Cardiac fibroblast (primary cell): ENCODE measurements around the gene ATF6.

Experiments used
- DNase-seq, 2 donors: peaks; one replicate each; pipeline versions ENCODE4 v3.0.0 to v3.0.0-alpha.2; 2010; ENCODE audit warnings: low read depth in 2 of 2
- H3K4me3 ChIP-seq, 2 donors: replicated peaks in 1 of 2; 1 replicate in 1 of 2; 2 replicates in 1 of 2; pipeline ENCODE4 v1.5.1; 2011; ENCODE audit warnings: low read depth in 2 of 2, low read length in 2 of 2, mild to moderate bottlenecking in 2 of 2, moderate library complexity in 1 of 2
- CTCF ChIP-seq: IDR thresholded peaks from one replicate; pipeline ENCODE4 v1.5.1; 2011; ENCODE audit warnings: low read depth, mild to moderate bottlenecking, low read length, inconsistent platforms

Gene ATF6

GRCh38 chr1:161766102-161766981 is at the start of gene ATF6:
Gene ATF6 (plus strand): TSS chr1:161766320. CDS start chr1:161766361, 41 bp downstream.
- DNase-seq: peak; percentile 96 to 97
- H3K4me3 ChIP-seq: peak within 1 kb of the TSS; percentile 91 to 99
- TF ChIP-seq CTCF: no peak

DNA sequence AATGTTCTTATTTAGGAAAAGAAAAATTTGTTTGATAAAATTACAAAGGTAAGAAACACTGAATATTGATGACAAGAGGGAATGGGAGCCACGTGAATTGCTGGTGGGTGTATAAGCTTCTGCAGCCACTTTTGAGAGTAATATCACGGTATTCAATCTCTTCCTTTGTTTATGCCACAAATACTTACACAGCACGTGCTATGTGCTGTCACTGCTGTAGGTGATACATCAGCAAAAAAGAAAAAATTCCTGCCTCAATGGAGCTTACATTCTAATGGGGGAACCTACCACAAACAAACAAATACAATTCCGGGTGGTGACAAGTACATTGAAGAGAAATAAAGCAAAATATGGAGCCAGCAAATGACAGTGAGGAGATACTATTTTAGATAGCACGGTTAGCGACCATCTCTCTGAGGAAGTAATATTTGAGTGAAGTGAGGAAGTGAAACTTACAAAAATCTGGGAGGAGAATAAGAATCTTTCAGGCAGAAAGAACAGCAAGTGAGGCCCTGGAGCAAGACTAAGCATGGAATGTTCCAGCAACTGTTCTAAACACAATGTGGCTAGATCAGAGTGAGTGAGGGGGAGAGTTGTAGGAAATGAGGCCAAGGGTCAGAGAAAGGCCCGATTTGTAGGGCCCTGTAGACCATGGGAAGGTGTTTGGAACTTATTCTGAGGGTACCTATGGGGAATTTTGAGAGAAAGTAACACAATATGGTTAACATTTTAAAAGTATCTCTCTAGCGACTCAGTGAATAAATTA is 47.4 kb upstream of the ATF6 start:
- no peak for TF ChIP-seq CTCF
- DNase-seq: no peak
- no peak overlapping the region for H3K4me3 ChIP-seq

DNA sequence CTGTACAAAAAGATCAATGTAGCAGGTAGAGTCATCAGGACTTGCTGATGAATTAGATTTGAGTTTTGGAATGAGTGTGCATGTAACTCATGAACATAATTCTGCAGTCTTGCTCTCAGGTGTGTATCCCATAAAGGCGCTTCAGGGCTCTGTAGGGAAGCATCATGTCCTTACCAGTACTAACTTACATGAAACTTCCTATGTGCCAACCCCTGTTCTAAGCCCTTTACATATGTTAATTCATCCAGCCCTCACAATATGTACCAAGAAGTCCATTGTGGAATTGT is 46.9 kb upstream of the ATF6 start:
- TF ChIP-seq CTCF: no peak
- no peak overlapping the region for H3K4me3 ChIP-seq
- DNase-seq: no peak

DNA sequence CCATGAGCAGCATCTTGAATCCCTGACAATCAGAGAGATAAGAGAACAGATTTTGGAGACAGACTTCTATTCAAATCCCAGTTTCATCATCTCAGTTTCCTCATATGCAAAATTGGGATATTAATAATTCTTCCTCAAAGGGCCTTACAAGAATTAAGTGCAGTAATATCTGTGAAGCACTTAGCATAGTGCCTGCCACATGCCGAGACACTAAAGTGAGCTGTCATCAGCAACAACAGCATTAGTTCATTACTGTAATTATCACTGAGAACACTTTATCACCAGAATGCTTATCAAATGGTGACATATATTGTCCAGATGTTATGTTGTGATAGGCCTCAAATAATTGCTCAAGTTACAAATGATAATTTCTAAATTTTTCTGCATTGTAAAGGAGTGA is 45.7 kb upstream of the ATF6 start:
- no peak overlapping the region for H3K4me3 ChIP-seq
- TF ChIP-seq CTCF: no peak
- DNase-seq: no peak

DNA sequence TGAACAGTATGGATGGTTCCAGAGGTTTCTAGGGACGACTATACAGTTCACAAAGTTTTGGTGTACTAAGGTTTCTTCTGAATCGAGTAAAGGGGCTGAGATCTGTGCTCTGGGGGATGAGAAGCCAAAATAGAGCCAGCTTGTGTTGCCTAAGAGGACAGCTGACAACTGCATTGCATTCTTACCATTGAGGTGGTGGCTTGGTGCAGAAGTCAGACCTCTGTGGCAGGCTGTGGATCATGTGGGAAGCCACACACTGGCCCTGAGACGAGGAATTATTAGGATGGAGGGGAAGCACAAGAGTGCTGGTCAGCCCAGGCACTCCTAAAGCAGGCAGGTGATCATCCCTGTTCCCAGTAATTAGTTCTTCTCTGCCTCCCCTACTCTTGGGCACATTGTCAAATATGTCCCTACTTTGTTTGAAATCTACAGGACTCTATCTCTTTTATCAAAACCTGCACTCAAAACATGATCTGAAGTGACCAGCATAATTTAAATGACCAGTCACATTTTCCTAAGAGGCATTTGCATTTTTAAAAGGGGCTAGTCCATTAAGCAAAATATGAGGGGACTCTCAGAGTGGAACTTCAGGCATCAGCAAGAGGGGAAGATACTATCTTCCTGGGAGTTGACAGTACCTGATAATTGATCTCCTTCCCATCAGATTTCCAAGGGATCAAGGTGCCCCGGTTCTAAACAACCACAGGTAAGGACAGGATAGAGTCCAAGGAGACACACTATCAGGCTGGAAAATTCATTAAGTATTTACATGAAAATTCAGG is 45.0 kb upstream of the ATF6 start, which contains the start of gene FCRLB:
Gene FCRLB (plus strand): TSS at position 589 of the 782 bp plus-strand sequence. CDS start 1,129 bp downstream, outside the sequence.
- H3K4me3 ChIP-seq: no peak within 1 kb of the TSS
- no peak for DNase-seq
- no peak for TF ChIP-seq CTCF

- no peak for TF ChIP-seq CTCF
- no peak overlapping the region for H3K4me3 ChIP-seq
- DNase-seq: peak; percentile 79 to 88
These were observed 44.3 kb upstream of the ATF6 start for GRCh38 chr1:161721738-161722343.
